Osteoblast (primary cell): Measurements from ENCODE around the gene CPLANE2. TPM values are rescaled to one million over a fixed set of nuclear protein-coding genes. Genes with fewer than 3 reads are reported as not detected.

Source experiments
- DNase-seq: peaks from one replicate; pipeline ENCODE4 v3.0.0; 2011; ENCODE audit warnings: low spot score, mixed read lengths; ENCODE audit not compliant: insufficient read length; ENCODE audit errors: missing footprints
- H2AFZ ChIP-seq: 2 replicates; pipeline ENCODE4 v1.6.0; 2011; ENCODE audit warnings: mild to moderate bottlenecking, low read length
- H3K27ac ChIP-seq: 2 replicates; pipeline ENCODE4 v1.5.1; 2011; ENCODE audit warnings: mild to moderate bottlenecking, low read depth, low read length, moderate library complexity
- H3K27me3 ChIP-seq: 2 replicates; pipeline ENCODE4 v1.6.0; 2012; ENCODE audit warnings: mild to moderate bottlenecking, control low read depth, inconsistent platforms, low read length, moderate library complexity; ENCODE audit not compliant: insufficient read depth
- H3K36me3 ChIP-seq: 2 replicates; pipeline ENCODE4 v1.5.1; 2011; ENCODE audit warnings: mild to moderate bottlenecking, low read length, control low read depth, moderate library complexity; ENCODE audit not compliant: insufficient read depth
- H3K4me1 ChIP-seq: 2 replicates; pipeline ENCODE4 v1.5.1; 2011; ENCODE audit warnings: mild to moderate bottlenecking, low read length, control low read depth, moderate library complexity; ENCODE audit not compliant: insufficient read depth
- H3K4me2 ChIP-seq: 2 replicates; pipeline ENCODE4 v1.6.0; 2011; ENCODE audit warnings: mild to moderate bottlenecking, low read length; ENCODE audit not compliant: insufficient read depth
- H3K4me3 ChIP-seq: fragments of 200-600 bp; sonication (generic); 3 replicates; pipeline ENCODE4 v1.5.1; 2012; ENCODE audit warnings: mild to moderate bottlenecking, low read length, inconsistent platforms; ENCODE audit not compliant: insufficient read depth
- H3K79me2 ChIP-seq: 2 replicates; pipeline ENCODE4 v1.6.0; 2012; ENCODE audit warnings: mild to moderate bottlenecking, low read length, control low read depth, inconsistent platforms; ENCODE audit not compliant: insufficient read depth
- H3K9me3 ChIP-seq: 2 replicates; pipeline ENCODE4 v1.5.1; 2011; ENCODE audit warnings: low read depth, low read length, control low read depth
- H4K20me1 ChIP-seq: 2 replicates; pipeline ENCODE4 v1.6.0; 2012; ENCODE audit warnings: mild to moderate bottlenecking, low read length, control low read depth; ENCODE audit not compliant: insufficient read depth
- CTCF ChIP-seq: IDR thresholded peaks from 2 replicates; pipeline ENCODE4 v1.5.1; 2011; ENCODE audit warnings: mild to moderate bottlenecking, low read depth, low read length, moderate library complexity; ENCODE audit errors: extremely low read depth
- total RNA-seq: library from RNA; depleted of rRNA; stranded (reverse); fragments of >200 nt; gene quantifications from 2 replicates; pipeline ENCODE4 v1.2.3, GENCODE V29; 2012

The CPLANE2 gene
- total RNA-seq, 1 donor: 14.1 TPM

DNA sequence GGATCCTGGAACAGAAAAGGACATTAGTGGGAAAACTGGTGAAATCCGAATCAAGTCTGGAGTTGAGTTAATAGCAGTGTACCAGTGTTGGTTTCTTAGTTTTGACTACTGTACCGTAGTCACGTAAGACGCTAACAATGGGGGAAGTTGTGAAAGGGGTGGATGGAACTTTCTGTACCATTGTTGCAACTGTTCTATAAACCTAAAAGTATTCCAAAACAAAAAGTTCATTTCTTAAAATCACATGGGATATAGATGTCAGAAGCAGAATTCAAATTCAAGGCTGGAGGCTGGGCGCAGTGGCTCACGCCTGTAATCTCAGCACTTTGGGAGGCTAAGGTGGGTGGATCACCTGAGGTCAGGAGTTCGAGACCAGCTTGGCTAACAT, 41.5 kb downstream of the CPLANE2 start:
- Histone ChIP-seq H3K4me3 (peak overlapping the region; percentile 20), H3K27me3 (no peaks in the 10 kb centered on the region), H3K9me3 (no peaks in the 10 kb centered on the region), H3K4me2 (peak overlapping the region; percentile 59), H3K79me2 (no peaks in the 10 kb centered on the region), H3K4me1 (no peaks in the 10 kb centered on the region), H2AFZ (no peak overlapping the region), H4K20me1 (no peaks in the 10 kb centered on the region), H3K27ac (peak overlapping the region; percentile 1), H3K36me3 (no peaks in the 10 kb centered on the region)
- no peak for TF ChIP-seq CTCF
- DNase-seq: no peak

DNA sequence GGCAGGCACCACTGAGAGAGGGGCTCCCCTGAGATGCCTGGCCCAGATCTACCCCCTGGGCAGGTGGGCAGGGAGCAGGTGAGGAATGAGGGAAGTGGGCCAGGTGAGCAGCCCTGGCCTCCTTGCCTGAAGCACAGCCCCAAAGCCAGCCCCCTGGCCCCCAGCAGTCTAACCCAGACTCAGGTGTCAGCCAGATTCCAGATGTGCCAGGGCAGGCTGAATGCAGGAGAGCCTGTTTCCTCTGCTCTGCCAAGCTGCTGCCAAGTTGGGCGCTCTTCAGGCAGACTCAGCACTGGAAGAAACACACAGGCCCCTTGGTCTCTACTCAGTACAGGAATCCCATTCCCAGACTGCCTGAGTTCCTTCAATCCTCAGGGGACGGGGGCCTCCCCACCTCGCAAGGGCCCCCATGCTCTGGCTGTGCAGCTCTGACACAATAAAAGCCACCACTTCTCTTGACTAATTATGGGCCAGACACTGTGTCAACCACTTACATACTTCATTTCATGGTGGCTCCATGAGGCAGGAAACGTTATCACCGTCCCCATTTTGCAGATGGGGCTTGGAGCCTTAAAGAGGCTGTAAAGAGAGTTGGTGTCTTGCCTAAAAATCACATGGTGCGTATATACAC, 45.0 kb downstream of the CPLANE2 start:
- Histone ChIP-seq H3K36me3 (no peaks in the 10 kb centered on the region), H3K4me3 (no peak overlapping the region), H3K4me1 (peaks cover 11% of the 10 kb centered on the region), H3K4me2 (no peak overlapping the region), H3K9me3 (no peaks in the 10 kb centered on the region), H2AFZ (no peak overlapping the region), H4K20me1 (no peaks in the 10 kb centered on the region), H3K79me2 (no peaks in the 10 kb centered on the region), H3K27ac (no peak overlapping the region), H3K27me3 (no peaks in the 10 kb centered on the region)
- no peak for TF ChIP-seq CTCF
- DNase-seq: peak; percentile 37

DNA sequence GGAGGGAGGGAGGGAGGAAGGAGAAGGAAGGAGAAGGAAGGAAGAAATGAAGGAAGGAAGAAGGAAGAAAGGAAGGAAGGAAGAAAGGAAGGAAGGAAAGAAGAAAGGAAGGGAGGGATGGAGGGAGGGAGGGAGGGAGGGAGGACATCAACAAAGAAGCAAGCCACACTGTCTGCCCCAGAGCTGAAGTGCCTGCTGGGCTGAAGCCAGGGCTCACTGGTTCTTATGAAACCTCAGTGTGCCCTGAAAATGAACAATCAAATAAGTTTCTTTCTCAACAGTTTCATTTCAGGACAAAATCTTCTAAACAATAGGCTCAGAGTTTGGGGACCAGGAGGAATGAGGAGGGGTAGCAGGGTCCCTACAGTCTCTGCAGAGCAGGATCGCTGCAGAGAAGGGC, 45.7 kb downstream of the CPLANE2 start:
- H3K27me3 ChIP-seq: no peaks in the 10 kb centered on the region
- no peak overlapping the region for H2AFZ ChIP-seq
- no peaks in the 10 kb centered on the region for H3K36me3 ChIP-seq
- no peaks in the 10 kb centered on the region for H3K79me2 ChIP-seq
- H3K4me2 ChIP-seq: no peak overlapping the region
- no peak for DNase-seq
- no peaks in the 10 kb centered on the region for H3K9me3 ChIP-seq
- H3K4me3 ChIP-seq: no peak overlapping the region
- no peak overlapping the region for H3K27ac ChIP-seq
- no peaks in the 10 kb centered on the region for H4K20me1 ChIP-seq
- no peak for TF ChIP-seq CTCF
- peaks cover 11% of the 10 kb centered on the region for H3K4me1 ChIP-seq

GRCh38 chr1:16189921-16190621, 46.9 kb downstream of the CPLANE2 start:
- Histone ChIP-seq H3K27me3 (no peaks in the 10 kb centered on the region), H3K9me3 (no peaks in the 10 kb centered on the region), H3K4me1 (peaks cover 11% of the 10 kb centered on the region), H2AFZ (no peak overlapping the region), H4K20me1 (no peaks in the 10 kb centered on the region), H3K36me3 (no peaks in the 10 kb centered on the region), H3K79me2 (no peaks in the 10 kb centered on the region), H3K4me3 (no peak overlapping the region), H3K4me2 (no peak overlapping the region), H3K27ac (no peak overlapping the region)
- TF ChIP-seq CTCF: no peak
- DNase-seq: no peak
